Neural progenitor cell (in vitro differentiated cells): ENCODE measurements around the gene KAZN. TPM values are rescaled to one million over a fixed set of nuclear protein-coding genes. Genes with fewer than 3 reads are reported as not detected.

ENCODE experiments used
- DNase-seq: peaks from one replicate; pipeline ENCODE4 v3.0.0-alpha.2; 2016; ENCODE audit warnings: low spot score
- H2AFZ ChIP-seq: fragments of 200-600 bp; sonication (generic); replicated peaks from 2 replicates; pipeline ENCODE4 v1.6.1; 2016; ENCODE audit warnings: antibody characterized with exemption
- H3F3A ChIP-seq: fragments of 200-600 bp; sonication (generic); 2 replicates; pipeline ENCODE4 v1.6.1; 2016; ENCODE audit warnings: antibody characterized with exemption, low read depth
- H3K27ac ChIP-seq: fragments of 200-600 bp; sonication (generic); 2 replicates; pipeline ENCODE4 v1.5.1; 2016; ENCODE audit warnings: mild to moderate bottlenecking
- H3K27me3 ChIP-seq: fragments of 200-600 bp; sonication (generic); 2 replicates; pipeline ENCODE4 v1.6.1; 2016; ENCODE audit warnings: mild to moderate bottlenecking, moderate library complexity
- H3K36me3 ChIP-seq: fragments of 200-600 bp; sonication (generic); 2 replicates; pipeline ENCODE4 v1.5.1; 2016
- H3K4me1 ChIP-seq: fragments of 200-600 bp; sonication (generic); 2 replicates; pipeline ENCODE4 v1.6.1; 2016; ENCODE audit warnings: mixed run types
- H3K4me2 ChIP-seq: fragments of 200-600 bp; sonication (generic); 2 replicates; pipeline ENCODE4 v1.6.1; 2016
- H3K4me3 ChIP-seq: fragments of 200-600 bp; sonication (generic); 2 replicates; pipeline ENCODE4 v1.5.1; 2016
- H3K79me2 ChIP-seq: fragments of 200-600 bp; sonication (generic); 2 replicates; pipeline ENCODE4 v1.6.1; 2016; ENCODE audit warnings: low read depth
- H3K9ac ChIP-seq: fragments of 200-600 bp; sonication (generic); 2 replicates; pipeline ENCODE4 v1.6.1; 2016
- H3K9me3 ChIP-seq: fragments of 200-600 bp; sonication (generic); 2 replicates; pipeline ENCODE4 v1.5.1; 2016; ENCODE audit warnings: low read depth
- H4K20me1 ChIP-seq: fragments of 200-600 bp; sonication (generic); 2 replicates; pipeline ENCODE4 v1.6.1; 2016; ENCODE audit warnings: low read depth
- H3K27ac Mint-ChIP-seq: 3 replicates; pipeline ENCODE4 v1.8.0; 2021; ENCODE audit warnings: mixed read lengths
- H3K27me3 Mint-ChIP-seq: 2 replicates; pipeline ENCODE4 v1.8.0; 2022; ENCODE audit warnings: low read depth, mild to moderate bottlenecking, inconsistent platforms, moderate library complexity, mixed read lengths; ENCODE audit not compliant: insufficient read depth
- H3K36me3 Mint-ChIP-seq: 3 replicates; pipeline ENCODE4 v1.8.0; 2021; ENCODE audit warnings: mixed read lengths
- H3K4me1 Mint-ChIP-seq: 3 replicates; pipeline ENCODE4 v1.8.0; 2021; ENCODE audit warnings: mixed read lengths
- H3K4me3 Mint-ChIP-seq: 3 replicates; pipeline ENCODE4 v1.8.0; 2021; ENCODE audit warnings: mild to moderate bottlenecking, moderate library complexity, mixed read lengths
- H3K9me3 Mint-ChIP-seq: 3 replicates; pipeline ENCODE4 v1.8.0; 2020; ENCODE audit warnings: mixed read lengths
- EZH2 ChIP-seq: fragments of 200-600 bp; sonication (generic); IDR thresholded peaks from 2 replicates; pipeline ENCODE4 v1.6.1; 2017; ENCODE audit warnings: antibody characterized with exemption, mild to moderate bottlenecking, moderate library complexity
- EZH2phosphoT487 ChIP-seq: fragments of 200-600 bp; sonication (generic); IDR thresholded peaks from 2 replicates; pipeline ENCODE4 v1.6.1; 2017; ENCODE audit warnings: antibody characterized with exemption
- total RNA-seq: library from RNA; depleted of rRNA; stranded (reverse); fragments of >200 nt; gene quantifications from 2 replicates; pipeline ENCODE4 v1.2.3, GENCODE V29; 2015; ENCODE audit warnings: low replicate concordance
- TF ChIP-seq, protein P1 (sequence below): fragments of 200-600 bp; sonication (generic); IDR thresholded peaks from 2 replicates; pipeline ENCODE4 v1.5.1; 2017; ENCODE audit warnings: antibody characterized with exemption, mild to moderate bottlenecking

Gene KAZN
- total RNA-seq, 1 donor from 2014 or later = 6.1 TPM

DNA sequence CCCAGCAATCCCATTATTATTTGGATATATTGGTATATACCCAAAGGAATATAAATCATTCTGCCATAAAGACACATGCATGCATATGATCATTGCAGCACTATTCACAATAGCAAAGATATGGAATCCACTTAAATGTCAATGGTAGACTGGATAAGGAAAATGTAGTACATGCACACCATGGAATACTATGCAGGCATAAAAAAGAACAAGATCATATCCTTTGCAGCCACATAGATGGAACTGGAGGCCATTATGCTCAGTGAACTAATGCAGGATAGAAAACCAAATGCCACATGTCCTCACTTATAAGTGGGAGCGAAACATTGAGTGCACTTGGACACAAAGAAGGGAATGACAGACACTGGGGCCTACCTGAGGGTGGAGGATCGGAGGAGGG is 24.6 kb downstream of the KAZN start:
- no peak for TF ChIP-seq EZH2phosphoT487
- no peak for TF ChIP-seq EZH2
- TF ChIP-seq, protein P1, sequence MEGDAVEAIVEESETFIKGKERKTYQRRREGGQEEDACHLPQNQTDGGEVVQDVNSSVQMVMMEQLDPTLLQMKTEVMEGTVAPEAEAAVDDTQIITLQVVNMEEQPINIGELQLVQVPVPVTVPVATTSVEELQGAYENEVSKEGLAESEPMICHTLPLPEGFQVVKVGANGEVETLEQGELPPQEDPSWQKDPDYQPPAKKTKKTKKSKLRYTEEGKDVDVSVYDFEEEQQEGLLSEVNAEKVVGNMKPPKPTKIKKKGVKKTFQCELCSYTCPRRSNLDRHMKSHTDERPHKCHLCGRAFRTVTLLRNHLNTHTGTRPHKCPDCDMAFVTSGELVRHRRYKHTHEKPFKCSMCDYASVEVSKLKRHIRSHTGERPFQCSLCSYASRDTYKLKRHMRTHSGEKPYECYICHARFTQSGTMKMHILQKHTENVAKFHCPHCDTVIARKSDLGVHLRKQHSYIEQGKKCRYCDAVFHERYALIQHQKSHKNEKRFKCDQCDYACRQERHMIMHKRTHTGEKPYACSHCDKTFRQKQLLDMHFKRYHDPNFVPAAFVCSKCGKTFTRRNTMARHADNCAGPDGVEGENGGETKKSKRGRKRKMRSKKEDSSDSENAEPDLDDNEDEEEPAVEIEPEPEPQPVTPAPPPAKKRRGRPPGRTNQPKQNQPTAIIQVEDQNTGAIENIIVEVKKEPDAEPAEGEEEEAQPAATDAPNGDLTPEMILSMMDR = no peak
- Histone ChIP-seq H4K20me1 (no peaks in the 10 kb centered on the region), H3K9me3 (no peaks in the 10 kb centered on the region), H3F3A (peaks cover 38% of the 10 kb centered on the region), H3K9ac (no peak overlapping the region), H3K4me2 (no peak overlapping the region), H2AFZ (no peak overlapping the region), H3K4me3 (no peak overlapping the region), H3K4me1 (peaks cover 38% of the 10 kb centered on the region), H3K36me3 (no peaks in the 10 kb centered on the region), H3K27ac (no peak overlapping the region), H3K79me2 (peaks cover 31% of the 10 kb centered on the region), H3K27me3 (no peaks in the 10 kb centered on the region)
- no peak for DNase-seq
- Mint-ChIP-seq H3K4me3 (no peak overlapping the region), H3K9me3 (peaks cover 10% of the 10 kb centered on the region), H3K27me3 (peaks cover 2% of the 10 kb centered on the region), H3K4me1 (peaks cover 39% of the 10 kb centered on the region), H3K27ac (no peak overlapping the region), H3K36me3 (peaks cover 16% of the 10 kb centered on the region)

DNA sequence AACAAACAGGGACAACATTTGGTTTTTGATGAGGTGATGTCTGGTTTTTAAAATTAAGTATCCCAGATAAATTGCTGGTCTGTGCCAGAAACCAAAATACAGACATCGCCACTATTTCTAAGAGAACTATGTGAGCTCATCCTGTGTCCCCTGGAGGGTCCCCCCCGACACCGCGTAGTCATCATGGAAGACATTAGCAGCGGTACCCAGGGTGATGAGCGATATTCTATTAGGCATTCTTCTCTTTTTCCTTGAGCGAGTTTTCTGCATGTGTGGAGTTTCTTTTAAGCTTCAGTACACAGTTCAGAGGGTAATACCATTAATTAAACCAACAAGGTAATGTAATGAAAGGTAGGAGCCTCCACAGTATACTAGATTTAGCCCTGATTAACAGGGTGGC is 26.5 kb downstream of the KAZN start:
- Histone ChIP-seq H3K27ac (peak overlapping the region; percentile 85), H3K36me3 (no peaks in the 10 kb centered on the region), H2AFZ (no peak overlapping the region), H3K4me2 (peak overlapping the region; percentile 76), H3K9ac (no peak overlapping the region), H4K20me1 (no peaks in the 10 kb centered on the region), H3K79me2 (peaks cover 34% of the 10 kb centered on the region), H3F3A (peaks cover 39% of the 10 kb centered on the region), H3K27me3 (no peaks in the 10 kb centered on the region), H3K4me1 (peaks cover 40% of the 10 kb centered on the region), H3K9me3 (no peaks in the 10 kb centered on the region), H3K4me3 (peak overlapping the region; percentile 30)
- Mint-ChIP-seq H3K4me1 (peaks cover 42% of the 10 kb centered on the region), H3K27me3 (peaks cover 2% of the 10 kb centered on the region), H3K27ac (peak overlapping the region; percentile 87), H3K4me3 (peak overlapping the region; percentile 71), H3K36me3 (peaks cover 4% of the 10 kb centered on the region), H3K9me3 (peaks cover 3% of the 10 kb centered on the region)
- DNase-seq = peak; percentile 64
- TF ChIP-seq, protein P1 = no peak
- no peak for TF ChIP-seq EZH2
- peak; percentile 34 for TF ChIP-seq EZH2phosphoT487

DNA sequence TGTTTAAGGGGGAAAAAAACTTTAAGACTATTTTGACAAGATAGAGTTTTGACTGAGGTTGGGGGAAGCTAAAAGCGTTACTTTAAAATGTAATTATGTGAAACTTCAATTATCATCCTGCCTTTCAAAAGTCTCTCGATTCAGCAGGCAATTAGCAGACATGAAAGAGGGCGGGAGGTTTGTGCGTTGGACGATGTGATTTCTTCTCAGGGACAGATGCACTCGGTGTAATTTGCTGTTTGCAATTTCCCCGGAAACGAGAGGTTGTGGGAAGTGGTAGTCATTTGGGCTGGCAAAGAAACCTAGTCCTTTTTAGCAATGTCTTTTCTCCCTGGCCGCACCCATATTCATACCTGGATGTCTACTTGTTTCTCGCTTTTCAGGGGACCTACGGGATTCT is 27.1 kb downstream of the KAZN start:
- peaks cover 39% of the 10 kb centered on the region for H3F3A ChIP-seq

More for the DNA sequence above, 27.1 kb downstream of the KAZN start:
- Histone ChIP-seq H3K9me3 (no peaks in the 10 kb centered on the region), H2AFZ (no peak overlapping the region), H3K27me3 (no peaks in the 10 kb centered on the region), H3K4me2 (peak overlapping the region; percentile 76), H4K20me1 (no peaks in the 10 kb centered on the region), H3K4me3 (peak overlapping the region; percentile 30), H3K9ac (no peak overlapping the region), H3K79me2 (peaks cover 36% of the 10 kb centered on the region), H3K4me1 (peaks cover 40% of the 10 kb centered on the region), H3K27ac (peak overlapping the region; percentile 85), H3K36me3 (no peaks in the 10 kb centered on the region)
- Mint-ChIP-seq H3K4me3 (peak overlapping the region; percentile 71), H3K36me3 (peaks cover 4% of the 10 kb centered on the region), H3K4me1 (peaks cover 42% of the 10 kb centered on the region), H3K9me3 (peaks cover 3% of the 10 kb centered on the region), H3K27ac (peak overlapping the region; percentile 87), H3K27me3 (peaks cover 2% of the 10 kb centered on the region)
- TF ChIP-seq, protein P1 = no peak
- TF ChIP-seq EZH2 (no peak), EZH2phosphoT487 (no peak)
- DNase-seq = peak; percentile 54
